Bronchial epithelial cell (primary cell): Measurements from ENCODE around the gene KCNAB1. TPM values are rescaled to one million over a fixed set of nuclear protein-coding genes. Genes with fewer than 3 reads are reported as not detected.

ENCODE experiments used
- DNase-seq: peaks from one replicate; pipeline ENCODE4 v3.0.0-alpha.2; 2010; ENCODE audit warnings: low read depth
- FAIRE-seq: peaks from 2 replicates; lab custom pipeline; 2011; peaks lifted over from hg19 to GRCh38; lab: Jason Lieb, UNC
- H3K27me3 ChIP-seq: 2 replicates; pipeline ENCODE4 v1.5.1; 2011; ENCODE audit warnings: low read length; ENCODE audit not compliant: control insufficient read depth, insufficient read depth
- H3K36me3 ChIP-seq: 2 replicates; pipeline ENCODE4 v1.5.1; 2011; ENCODE audit warnings: low read length; ENCODE audit not compliant: control insufficient read depth, insufficient read depth
- H3K4me3 ChIP-seq: 2 replicates; pipeline ENCODE4 v1.5.1; 2011; ENCODE audit warnings: mild to moderate bottlenecking, low read depth, low read length, control low read depth
- CTCF ChIP-seq: IDR thresholded peaks from 2 replicates; pipeline ENCODE4 v1.5.1; 2011; ENCODE audit warnings: mild to moderate bottlenecking, moderate library complexity, low read length, control low read depth, inconsistent platforms; ENCODE audit not compliant: insufficient read depth, severe bottlenecking
- total RNA-seq: library from RNA; depleted of rRNA; stranded (reverse); fragments of >200 nt; gene quantifications from 2 replicates; pipeline ENCODE4 v1.2.1, GENCODE V29; 2014

Gene KCNAB1
- total RNA-seq, 1 donor from 2014 or later, result 0.26 TPM

GRCh38 chr3:156163848-156164247 lies 43.5 kb downstream of the KCNAB1 start:
- DNase-seq, result no peak
- FAIRE-seq, result no peak
- Histone ChIP-seq H3K4me3 (no peak overlapping the region), H3K27me3 (no peaks in the 10 kb centered on the region), H3K36me3 (no peaks in the 10 kb centered on the region)
- no peak for TF ChIP-seq CTCF

GRCh38 chr3:156166808-156167207 lies 46.4 kb downstream of the KCNAB1 start:
- DNase-seq (no peak), FAIRE-seq (no peak)
- Histone ChIP-seq H3K36me3 (no peaks in the 10 kb centered on the region), H3K4me3 (no peak overlapping the region), H3K27me3 (no peaks in the 10 kb centered on the region)
- no peak for TF ChIP-seq CTCF

- TF ChIP-seq CTCF, result no peak
- H3K36me3 ChIP-seq, result no peaks in the 10 kb centered on the region
- DNase-seq, result no peak
- H3K27me3 ChIP-seq, result no peaks in the 10 kb centered on the region
- no peak overlapping the region for H3K4me3 ChIP-seq
- FAIRE-seq, result no peak
Observed at GRCh38 chr3:156170571-156170970, 50.2 kb downstream of the KCNAB1 start.

GRCh38 chr3:156171281-156172267 lies 51.2 kb downstream of the KCNAB1 start:
- Histone ChIP-seq H3K27me3 (no peaks in the 10 kb centered on the region), H3K4me3 (no peak overlapping the region), H3K36me3 (no peaks in the 10 kb centered on the region)
- no peak for FAIRE-seq
- DNase-seq, result no peak
- no peak for TF ChIP-seq CTCF

GRCh38 chr3:156172536-156172935 lies 52.2 kb downstream of the KCNAB1 start:
- Histone ChIP-seq H3K27me3 (no peaks in the 10 kb centered on the region), H3K4me3 (no peak overlapping the region), H3K36me3 (no peaks in the 10 kb centered on the region)
- TF ChIP-seq CTCF, result no peak
- FAIRE-seq, result no peak
- no peak for DNase-seq
